ENCODE measurements around the gene MZF1. TPM values are rescaled to one million over a fixed set of nuclear protein-coding genes. Genes with fewer than 3 reads are reported as not detected.
A peak's percentile ranks its signal among the peaks of the same experiment; 100 is the strongest.

The MZF1 gene
- total and polyA plus RNA-seq, 9 of the 15 experiments (the other 6 are each of a cell fraction or from before 2014, with no cell fraction given) = 0.31 to 29.3 (median 11.5) TPM

- intact Hi-C loops (cut with micrococcal nuclease) (no loop called here), in situ Hi-C loops (cut with MboI) (no loop called here)
- H3K27me3 ChIP-seq (ENCODE audit: control insufficient read depth in 2 of 2, insufficient read depth in 2 of 2, low read length in 2 of 2) = no peaks in the 10 kb centered on the region
- DNase-seq (ENCODE audit: extremely low read depth in 1 of 4, low spot score in 3 of 4) (no peak), FAIRE-seq (no peak), ATAC-seq (no peak)
- no peak overlapping the region for H3K4me2 ChIP-seq (ENCODE audit: insufficient read depth, low read length)
- no peaks in the 10 kb centered on the region for H3K9me3 ChIP-seq (replicated peaks; ENCODE audit: control insufficient read depth, insufficient read depth, low read depth, low read length)
- H3K27ac ChIP-seq (ENCODE audit: extremely low read depth, low read depth, low read length) = no peak overlapping the region
- H3K9ac ChIP-seq (ENCODE audit: insufficient read depth in 1 of 2, low read depth in 2 of 2, low read length in 2 of 2) = no peak overlapping the region
- 84% methylated on average over 14 of the region's 16 CpGs for WGBS (ENCODE audit: insufficient coverage, low coverage, missing lambda C conversion rate)
- peaks cover 37% of the 10 kb centered on the region for H3K79me2 ChIP-seq (ENCODE audit: control insufficient read depth, insufficient read depth, low read length)
- H3K4me1 ChIP-seq (replicated peaks in 1 of 2; ENCODE audit: control insufficient read depth in 2 of 2, insufficient read depth in 2 of 2, low read length in 2 of 2) = peaks cover 16 to 46% of the 10 kb centered on the region in 2 experiments; a peak in 4 of 5 replicates
- no peaks in the 10 kb centered on the region for H4K20me1 ChIP-seq (replicated peaks; ENCODE audit: control insufficient read depth, insufficient read depth, low read length)
- H3K4me3 ChIP-seq = no peak overlapping the region
- TF ChIP-seq SIN3B (IDR thresholded peaks at IDR 0.05; ENCODE audit: low read depth) (no peak), PBX2 (CRISPR knock-in tag; IDR thresholded peaks at IDR 0.05; ENCODE audit: low read depth) (0 out of 2 replicates have a peak, but pooled peaks have one; percentile 7), PBX2 (tag; conservative IDR thresholded peaks at IDR 0.05; ENCODE audit: low read depth) (no peak)
- BruUV-seq (replicated peaks) = no TSS peak
- ChIA-PET POLR2A (interaction anchor here (2.7 kb wide), 1 partner anchor 10 kb away, joined by 24 read pairs; the partner anchor contains the start of gene MZF1), CTCF (ENCODE audit: low intra/inter-chr PET ratio) (interaction anchor here (0.5 kb wide), 1 partner anchor 290 kb away, joined by 3 read pairs; no protein-coding TSS in a partner anchor)
- peaks cover 16% of the 10 kb centered on the region; the same call in 2 of the 3 replicates for H3K36me3 ChIP-seq (ENCODE audit: control insufficient read depth, insufficient read depth, low read length)
- no peaks in the 10 kb centered on the region for H3K9me1 ChIP-seq (ENCODE audit: control insufficient read depth, insufficient read depth, low read length)
- no peak overlapping the region for H2AFZ ChIP-seq (ENCODE audit: low read depth, low read length)
Measured at GRCh38 chr19:58561373-58562121, 11.6 kb downstream of the MZF1 start.

Data from K562 (cell line).